ENCODE data around the gene ZYX.

DNA sequence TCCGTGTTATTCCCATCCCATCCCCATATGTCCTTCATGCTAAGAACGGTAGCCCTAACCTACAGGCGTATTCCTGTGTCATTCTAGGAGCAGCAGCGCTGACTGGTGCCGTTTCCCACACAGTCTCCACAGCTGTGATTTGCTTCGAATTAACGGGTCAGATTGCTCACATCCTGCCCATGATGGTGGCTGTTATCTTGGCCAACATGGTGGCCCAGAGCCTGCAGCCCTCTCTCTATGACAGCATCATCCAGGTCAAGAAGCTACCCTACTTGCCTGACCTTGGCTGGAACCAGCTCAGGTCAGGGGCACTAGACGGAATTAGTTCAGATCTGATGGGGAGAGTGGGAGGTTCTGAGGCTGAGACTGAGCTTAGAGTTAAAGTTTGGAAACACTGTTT lies 39.3 kb upstream of the ZYX start:
- TF ChIP-seq EP300 (IDR thresholded peaks at IDR 0.05): no peak
- TF ChIP-seq POLR2A (IDR thresholded peaks at IDR 0.05): no peak
- TF ChIP-seq, protein P1, sequence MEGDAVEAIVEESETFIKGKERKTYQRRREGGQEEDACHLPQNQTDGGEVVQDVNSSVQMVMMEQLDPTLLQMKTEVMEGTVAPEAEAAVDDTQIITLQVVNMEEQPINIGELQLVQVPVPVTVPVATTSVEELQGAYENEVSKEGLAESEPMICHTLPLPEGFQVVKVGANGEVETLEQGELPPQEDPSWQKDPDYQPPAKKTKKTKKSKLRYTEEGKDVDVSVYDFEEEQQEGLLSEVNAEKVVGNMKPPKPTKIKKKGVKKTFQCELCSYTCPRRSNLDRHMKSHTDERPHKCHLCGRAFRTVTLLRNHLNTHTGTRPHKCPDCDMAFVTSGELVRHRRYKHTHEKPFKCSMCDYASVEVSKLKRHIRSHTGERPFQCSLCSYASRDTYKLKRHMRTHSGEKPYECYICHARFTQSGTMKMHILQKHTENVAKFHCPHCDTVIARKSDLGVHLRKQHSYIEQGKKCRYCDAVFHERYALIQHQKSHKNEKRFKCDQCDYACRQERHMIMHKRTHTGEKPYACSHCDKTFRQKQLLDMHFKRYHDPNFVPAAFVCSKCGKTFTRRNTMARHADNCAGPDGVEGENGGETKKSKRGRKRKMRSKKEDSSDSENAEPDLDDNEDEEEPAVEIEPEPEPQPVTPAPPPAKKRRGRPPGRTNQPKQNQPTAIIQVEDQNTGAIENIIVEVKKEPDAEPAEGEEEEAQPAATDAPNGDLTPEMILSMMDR (IDR thresholded peaks at IDR 0.05): no peak
